ENCODE data around the gene CD96. TPM values are rescaled to one million over a fixed set of nuclear protein-coding genes. Genes with fewer than 3 reads are reported as not detected.
"Not testable (repeated sequence)": the region's sequence is repeated elsewhere in the genome, so short reads cannot be mapped to it uniquely, and the experiment has no call there.

Gene CD96
- total RNA-seq, 1 donor from 2014 or later: 223 TPM

GRCh38 chr3:111617912-111618601, 76.1 kb downstream of the CD96 start:
- intact Hi-C loops (cut with micrococcal nuclease): loop anchor here (10.0 kb wide), 2 partner anchors 303 to 1057 kb away; no protein-coding TSS in a partner anchor

- intact Hi-C loops (cut with micrococcal nuclease): loop anchor here (10.0 kb wide), 2 partner anchors 304 to 1056 kb away; no protein-coding TSS in a partner anchor
Observed at GRCh38 chr3:111618945-111619344, 76.9 kb downstream of the CD96 start.

GRCh38 chr3:111619833-111620232, 77.8 kb downstream of the CD96 start:
- intact Hi-C loops (cut with micrococcal nuclease): loop anchor here (10.0 kb wide), 2 partner anchors 305 to 1055 kb away; no protein-coding TSS in a partner anchor

GRCh38 chr3:111621535-111621934, 79.5 kb downstream of the CD96 start:
- intact Hi-C loops (cut with micrococcal nuclease): no loop called here

- intact Hi-C loops (cut with micrococcal nuclease): no loop called here
Observed at GRCh38 chr3:111627092-111627491, 85.1 kb downstream of the CD96 start.

- intact Hi-C loops (cut with micrococcal nuclease): not testable (repeated sequence)
Observed at GRCh38 chr3:111629018-111629417, 87.0 kb downstream of the CD96 start.

- intact Hi-C loops (cut with micrococcal nuclease): not testable (repeated sequence)
Observed at GRCh38 chr3:111630638-111631037, 88.6 kb downstream of the CD96 start.

- intact Hi-C loops (cut with micrococcal nuclease): no loop called here
Observed at GRCh38 chr3:111635403-111635802, 93.4 kb downstream of the CD96 start.

GRCh38 chr3:111636366-111636885, 94.4 kb downstream of the CD96 start:
- intact Hi-C loops (cut with micrococcal nuclease): no loop called here

- intact Hi-C loops (cut with micrococcal nuclease): no loop called here
Observed at GRCh38 chr3:111639316-111639715, 97.3 kb downstream of the CD96 start.

- intact Hi-C loops (cut with micrococcal nuclease): no loop called here
Observed at GRCh38 chr3:111648991-111649579, 107.1 kb downstream of the CD96 start.

- intact Hi-C loops (cut with micrococcal nuclease): no loop called here
Observed at GRCh38 chr3:111650378-111651275, 108.6 kb downstream of the CD96 start.

GRCh38 chr3:111652492-111653180, 110.6 kb downstream of the CD96 start:
- intact Hi-C loops (cut with micrococcal nuclease): no loop called here

GRCh38 chr3:111653766-111654165, 111.8 kb downstream of the CD96 start:
- intact Hi-C loops (cut with micrococcal nuclease): no loop called here

- intact Hi-C loops (cut with micrococcal nuclease): no loop called here
Observed at GRCh38 chr3:111662012-111662411, 120.0 kb downstream of the CD96 start.

- intact Hi-C loops (cut with micrococcal nuclease): no loop called here
Observed at GRCh38 chr3:111662907-111663306, 120.9 kb downstream of the CD96 start.

GRCh38 chr3:111666041-111666735, 124.2 kb downstream of the CD96 start:
- intact Hi-C loops (cut with micrococcal nuclease): no loop called here

GRCh38 chr3:111667170-111667569, 125.2 kb downstream of the CD96 start:
- intact Hi-C loops (cut with micrococcal nuclease): loop anchor here (1.0 kb wide), 1 partner anchor 8 kb away; no protein-coding TSS in a partner anchor

- intact Hi-C loops (cut with micrococcal nuclease): loop anchor here (1.0 kb wide), 2 partner anchors 8 to 57 kb away; no protein-coding TSS in a partner anchor
Observed at GRCh38 chr3:111667621-111668239, 125.7 kb downstream of the CD96 start.

GRCh38 chr3:111668326-111668725, 126.3 kb downstream of the CD96 start:
- intact Hi-C loops (cut with micrococcal nuclease): loop anchor here (1.0 kb wide), 1 partner anchor 58 kb away; no protein-coding TSS in a partner anchor

Measured in T-helper 2 cell treated with Interferon-gamma antibody and Interleukin-4, amounts not matched to agents 100 ng/mL and 5 ng/mL, for 36 hours (primary cell).